CD14-positive monocyte (primary cell): ENCODE measurements around the gene COL19A1. TPM values are rescaled to one million over a fixed set of nuclear protein-coding genes. Genes with fewer than 3 reads are reported as not detected.

Experiments used
- DNase-seq, 3 donors: peaks; one replicate each; pipeline ENCODE4 v3.0.0-alpha.2; 2011 to 2022
- H2AFZ ChIP-seq: 2 replicates; pipeline ENCODE4 v1.6.0; 2012; ENCODE audit warnings: mild to moderate bottlenecking, low read depth, low read length, inconsistent platforms; ENCODE audit not compliant: insufficient read depth, poor library complexity, severe bottlenecking
- H3K27ac ChIP-seq, 2 donors: 1 replicate in 1 of 2; 2 replicates in 1 of 2; pipeline ENCODE4 v1.5.1; 2012 to 2013; ENCODE audit warnings: low read length in 2 of 2, control low read depth in 1 of 2, inconsistent platforms in 1 of 2, low read depth in 1 of 2, mild to moderate bottlenecking in 1 of 2
- H3K27me3 ChIP-seq, 2 donors: one replicate each; pipeline versions ENCODE4 v1.6.0 to v1.6.1; 2011 to 2013; ENCODE audit warnings: low read length in 2 of 2; ENCODE audit not compliant: control insufficient read depth in 2 of 2, insufficient read depth in 2 of 2
- H3K36me3 ChIP-seq, 2 donors: replicated peaks in 1 of 2; 1 replicate in 1 of 2; 2 replicates in 1 of 2; pipeline versions ENCODE4 v1.5.1 to v1.6.1; 2012 to 2013; ENCODE audit warnings: low read length in 2 of 2, control low read depth in 1 of 2, inconsistent platforms in 1 of 2, mild to moderate bottlenecking in 1 of 2; ENCODE audit not compliant: insufficient read depth in 2 of 2, control insufficient read depth in 1 of 2
- H3K4me1 ChIP-seq, 2 donors: 1 replicate in 1 of 2; 2 replicates in 1 of 2; pipeline versions ENCODE4 v1.5.1 to v1.6.1; 2012 to 2013; ENCODE audit warnings: low read length in 2 of 2, control low read depth in 1 of 2, inconsistent platforms in 1 of 2, mild to moderate bottlenecking in 1 of 2, moderate library complexity in 1 of 2; ENCODE audit not compliant: insufficient read depth in 2 of 2, control insufficient read depth in 1 of 2
- H3K4me2 ChIP-seq: replicated peaks from 2 replicates; pipeline ENCODE3; 2012; ENCODE audit warnings: low read length, moderate library complexity, mild to moderate bottlenecking; ENCODE audit not compliant: poor library complexity, severe bottlenecking; ENCODE audit errors: extremely low read depth
- H3K4me3 ChIP-seq, 3 experiments: fragments of 200-600 bp in 1 of 3; sonication (generic) in 1 of 3; replicated peaks in 1 of 3; 1 replicate in 2 of 3; 2 replicates in 1 of 3; pipeline ENCODE4 v1.5.1; 2011 to 2013; ENCODE audit warnings: low read length in 3 of 3, mild to moderate bottlenecking in 3 of 3, control low read depth in 2 of 3, low read depth in 2 of 3, inconsistent platforms in 1 of 3, moderate library complexity in 1 of 3
- H3K79me2 ChIP-seq: 2 replicates; pipeline ENCODE4 v1.6.0; 2012; ENCODE audit warnings: mild to moderate bottlenecking, control low read depth, inconsistent platforms, low read length, moderate library complexity; ENCODE audit not compliant: insufficient read depth
- H3K9ac ChIP-seq: 2 replicates; pipeline ENCODE4 v1.6.0; 2017; ENCODE audit warnings: low read length, mild to moderate bottlenecking; ENCODE audit not compliant: insufficient read depth, poor library complexity, severe bottlenecking
- H3K9me3 ChIP-seq, 2 donors: replicated peaks in 1 of 2; 1 replicate in 1 of 2; 2 replicates in 1 of 2; pipeline versions ENCODE4 v1.5.1 to v1.6.1; 2012 to 2013; ENCODE audit warnings: low read length in 2 of 2, control low read depth in 1 of 2; ENCODE audit not compliant: control insufficient read depth in 1 of 2, insufficient read depth in 1 of 2
- H4K20me1 ChIP-seq: 2 replicates; pipeline ENCODE4 v1.6.0; 2012; ENCODE audit warnings: mild to moderate bottlenecking, low read length, control low read depth, moderate library complexity; ENCODE audit not compliant: insufficient read depth
- H3K27ac Mint-ChIP-seq, 7 donors: one replicate each; pipeline ENCODE4 v1.8.0; 2020; ENCODE audit warnings: mild to moderate bottlenecking in 7 of 7, mixed read lengths in 7 of 7, moderate library complexity in 6 of 7, inconsistent platforms in 2 of 7
- H3K27me3 Mint-ChIP-seq, 3 donors: one replicate each; pipeline ENCODE4 v1.8.0; 2021 to 2022; ENCODE audit warnings: low read depth in 3 of 3, mild to moderate bottlenecking in 3 of 3, mixed read lengths in 3 of 3, moderate library complexity in 3 of 3, inconsistent platforms in 1 of 3
- H3K36me3 Mint-ChIP-seq, 2 donors: one replicate each; pipeline ENCODE4 v1.8.0; 2020; ENCODE audit warnings: mixed read lengths in 2 of 2, inconsistent platforms in 1 of 2, mild to moderate bottlenecking in 1 of 2
- H3K4me1 Mint-ChIP-seq: one replicate; pipeline ENCODE4 v1.8.0; 2020; ENCODE audit warnings: mild to moderate bottlenecking, mixed read lengths
- H3K4me3 Mint-ChIP-seq, 2 donors: one replicate each; pipeline ENCODE4 v1.8.0; 2020; ENCODE audit warnings: mild to moderate bottlenecking in 2 of 2, mixed read lengths in 2 of 2, moderate library complexity in 1 of 2
- H3K9me3 Mint-ChIP-seq, 7 donors: one replicate each; pipeline ENCODE4 v1.8.0; 2020 to 2022; ENCODE audit warnings: mixed read lengths in 7 of 7, mild to moderate bottlenecking in 6 of 7, moderate library complexity in 6 of 7, inconsistent platforms in 2 of 7
- CTCF ChIP-seq: fragments of 200-600 bp; IDR thresholded peaks from one replicate; pipeline ENCODE4 v1.8.0; 2022; ENCODE audit warnings: antibody characterized with exemption, mild to moderate bottlenecking
- WGBS: methylation state at CpG from one replicate; pipeline ENCODE4 v1.1.5; 2013; ENCODE audit warnings: missing lambda C conversion rate; ENCODE audit not compliant: insufficient coverage; 5-methylcytosine and 5-hydroxymethylcytosine counted together
- intact Hi-C, 2 donors: fragments of 100-400 bp; cut with micrococcal nuclease; formaldehyde crosslinking; loops; one replicate each; pipeline versions ENCODE4 v1.15.0 to v1.15.1; 2023
- polyA plus RNA-seq, 3 donors: library from polyadenylated mRNA; depleted of rRNA in 1 of 3; unstranded in 2 of 3; stranded (reverse) in 1 of 3; fragments of 300-500 nt in 2 of 3; fragments of >200 nt in 1 of 3; fragmentation: Illumina TruSeq in 2 of 3; gene quantifications; 1 replicate in 2 of 3; 2 replicates in 1 of 3; pipeline ENCODE4 v1.2.3, GENCODE V29; 2012 to 2021

Gene COL19A1
- polyA plus RNA-seq, 3 donors = not detected

GRCh38 chr6:70252604-70253003, 386.2 kb downstream of the COL19A1 start:
- H3K36me3 Mint-ChIP-seq = no peaks in the 10 kb centered on the region
- intact Hi-C loops = no loop called here
- H3K27me3 Mint-ChIP-seq = peaks cover 2 to 8% (median 3%) of the 10 kb centered on the region in 3 donors
- TF ChIP-seq CTCF = no peak
- DNase-seq = no peak
- Histone ChIP-seq H3K4me3 (no peak overlapping the region), H3K4me1 (no peaks in the 10 kb centered on the region), H3K4me2 (no peak overlapping the region), H3K27me3 (no peaks in the 10 kb centered on the region), H2AFZ (no peak overlapping the region), H3K27ac (no peak overlapping the region), H3K9ac (no peak overlapping the region), H3K79me2 (no peaks in the 10 kb centered on the region), H3K36me3 (no peaks in the 10 kb centered on the region), H4K20me1 (no peaks in the 10 kb centered on the region), H3K9me3 (no peaks in the 10 kb centered on the region)
- 100% methylated on average over 1 of the region's 2 CpGs for WGBS
- H3K27ac Mint-ChIP-seq = no peak overlapping the region
- no peak overlapping the region for H3K4me3 Mint-ChIP-seq
- H3K9me3 Mint-ChIP-seq = peaks cover 0 to 7% (median 0%) of the 10 kb centered on the region in 7 donors
- H3K4me1 Mint-ChIP-seq = no peaks in the 10 kb centered on the region

- H3K79me2 ChIP-seq = no peaks in the 10 kb centered on the region
- no peaks in the 10 kb centered on the region for H4K20me1 ChIP-seq
- no peaks in the 10 kb centered on the region for H3K36me3 ChIP-seq
- Mint-ChIP-seq H3K4me3 (no peak overlapping the region), H3K4me1 (no peaks in the 10 kb centered on the region), H3K36me3 (no peaks in the 10 kb centered on the region), H3K9me3 (peaks cover 0 to 7% (median 0%) of the 10 kb centered on the region in 7 donors), H3K27me3 (peaks cover 2 to 5% (median 3%) of the 10 kb centered on the region in 3 donors), H3K27ac (no peak overlapping the region)
- H3K9ac ChIP-seq = no peak overlapping the region
- no CpG with 5 or more reads among the region's 3 CpGs for WGBS
- H3K4me3 ChIP-seq = no peak overlapping the region
- no peak overlapping the region for H3K27ac ChIP-seq
- H3K4me2 ChIP-seq = no peak overlapping the region
- intact Hi-C loops = no loop called here
- H3K4me1 ChIP-seq = no peaks in the 10 kb centered on the region
- no peak for TF ChIP-seq CTCF
- no peaks in the 10 kb centered on the region for H3K9me3 ChIP-seq
- DNase-seq = no peak
- no peaks in the 10 kb centered on the region for H3K27me3 ChIP-seq
- no peak overlapping the region for H2AFZ ChIP-seq
These were observed 387.6 kb downstream of the COL19A1 start for GRCh38 chr6:70253923-70254322.
